Activated naive CD4-positive, alpha-beta T cell treated with anti-CD3 and anti-CD28 coated beads, Interleukin-2, amount 10 ng/mL, durations not matched to agents 7 days and 5 days (primary cell): ENCODE data around the gene CXCL10.
"Not testable (repeated sequence)": the region's sequence is repeated elsewhere in the genome, so short reads cannot be mapped to it uniquely, and the experiment has no call there.

Source experiments
- CTCF ChIA-PET: fragments of 350-600 bp; sonication (Branson Sonifier 250); formaldehyde crosslinking; loops from one replicate; lab custom pipeline; 2021; ENCODE audit warnings: antibody characterized with exemption; lab: Charles Lee
- DNase-seq: peaks from one replicate; pipeline ENCODE4 v3.0.0-alpha.2; 2020
- H3K27ac Mint-ChIP-seq: one replicate; pipeline ENCODE4 v1.8.0; 2021; ENCODE audit warnings: mild to moderate bottlenecking, moderate library complexity, mixed read lengths
- H3K27me3 Mint-ChIP-seq: one replicate; pipeline ENCODE4 v1.8.0; 2021; ENCODE audit warnings: mild to moderate bottlenecking, mixed read lengths
- H3K36me3 Mint-ChIP-seq: one replicate; pipeline ENCODE4 v1.8.0; 2021; ENCODE audit warnings: mixed read lengths
- H3K4me1 Mint-ChIP-seq: one replicate; pipeline ENCODE4 v1.8.0; 2021; ENCODE audit warnings: mixed read lengths
- H3K4me3 Mint-ChIP-seq: one replicate; pipeline ENCODE4 v1.8.0; 2021; ENCODE audit warnings: mild to moderate bottlenecking, moderate library complexity, mixed read lengths
- H3K9me3 Mint-ChIP-seq: one replicate; pipeline ENCODE4 v1.8.0; 2021; ENCODE audit warnings: mixed read lengths

The CXCL10 gene

DNA sequence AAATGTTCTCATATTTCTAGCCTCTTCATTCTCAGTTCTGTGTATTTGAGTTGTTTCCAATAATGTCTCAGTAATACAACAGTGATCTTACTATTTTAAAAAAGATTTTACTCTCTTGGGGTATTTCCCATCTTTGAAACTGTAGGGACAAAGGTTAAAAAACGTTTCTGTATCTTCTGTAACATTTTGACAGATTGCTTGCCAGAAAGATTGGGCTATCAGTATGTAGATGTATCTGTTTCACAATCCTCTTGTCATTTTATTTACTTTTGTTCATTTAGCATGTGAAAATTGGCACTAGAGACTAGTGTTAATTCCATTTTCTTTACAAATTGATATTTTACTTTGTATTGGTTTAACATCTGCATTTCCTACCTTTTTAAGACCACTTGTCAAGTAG lies 9.8 kb downstream of the CXCL10 start:
- no peaks in the 10 kb centered on the region for H3K36me3 Mint-ChIP-seq
- H3K4me1 Mint-ChIP-seq = no peaks in the 10 kb centered on the region
- H3K27me3 Mint-ChIP-seq = peaks cover 12% of the 10 kb centered on the region
- CTCF ChIA-PET = no interaction called here
- no peak overlapping the region for H3K4me3 Mint-ChIP-seq
- no peak overlapping the region for H3K27ac Mint-ChIP-seq
- H3K9me3 Mint-ChIP-seq = no peaks in the 10 kb centered on the region
- no peak for DNase-seq

- Mint-ChIP-seq H3K4me3 (no peak overlapping the region), H3K36me3 (no peaks in the 10 kb centered on the region), H3K27ac (no peak overlapping the region), H3K4me1 (no peaks in the 10 kb centered on the region), H3K27me3 (peaks cover 12% of the 10 kb centered on the region), H3K9me3 (no peaks in the 10 kb centered on the region)
- DNase-seq = no peak
- CTCF ChIA-PET = no interaction called here
Measured at GRCh38 chr4:76012388-76012801, 10.9 kb downstream of the CXCL10 start.

- H3K27ac Mint-ChIP-seq = no peak overlapping the region
- no peak for DNase-seq
Measured at GRCh38 chr4:76011700-76012387, 11.5 kb downstream of the CXCL10 start.

DNA sequence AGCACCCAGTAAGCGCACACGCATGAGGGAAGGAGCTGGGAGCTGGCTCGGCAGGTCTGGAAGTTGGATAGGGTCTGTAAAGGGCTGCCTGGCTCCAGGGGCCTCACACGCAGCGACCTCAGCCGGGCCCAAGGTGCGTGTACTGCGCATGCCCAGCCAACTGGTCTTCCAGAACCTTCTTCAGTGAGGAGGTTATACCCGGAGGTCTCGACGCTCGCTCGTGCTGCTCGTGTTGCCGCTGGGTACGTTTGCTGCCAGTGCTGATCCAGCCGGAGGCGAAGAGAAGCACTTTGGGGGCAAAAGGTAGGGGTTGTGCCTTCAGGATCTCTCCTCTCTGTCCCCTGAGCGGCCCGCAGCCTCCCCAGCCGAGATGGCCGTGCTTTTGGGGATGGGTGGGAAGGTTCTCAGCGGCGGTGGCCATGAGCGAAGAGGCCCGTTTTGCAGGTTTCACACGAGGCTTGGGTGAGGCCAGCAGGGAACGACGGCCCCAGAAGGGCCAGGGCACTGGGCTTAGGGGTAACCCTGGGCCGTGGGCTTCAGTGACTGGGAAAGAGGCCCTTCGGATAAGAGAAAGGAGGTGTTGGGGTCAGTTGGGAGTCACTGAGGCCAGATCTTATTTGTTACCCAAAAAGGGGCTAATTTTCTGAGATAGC lies 12.2 kb downstream of the CXCL10 start:
- Mint-ChIP-seq H3K4me3 (no peak overlapping the region), H3K27ac (no peak overlapping the region), H3K9me3 (no peaks in the 10 kb centered on the region), H3K4me1 (no peaks in the 10 kb centered on the region), H3K27me3 (peaks cover 12% of the 10 kb centered on the region), H3K36me3 (no peaks in the 10 kb centered on the region)
- CTCF ChIA-PET = no interaction called here
- DNase-seq = no peak

More at GRCh38 chr4:76011700-76012387, 11.5 kb downstream of the CXCL10 start:
- H3K36me3 Mint-ChIP-seq = no peaks in the 10 kb centered on the region
- H3K4me3 Mint-ChIP-seq = no peak overlapping the region
- no peaks in the 10 kb centered on the region for H3K4me1 Mint-ChIP-seq
- CTCF ChIA-PET = no interaction called here
- H3K27me3 Mint-ChIP-seq = peaks cover 12% of the 10 kb centered on the region
- H3K9me3 Mint-ChIP-seq = no peaks in the 10 kb centered on the region

DNA sequence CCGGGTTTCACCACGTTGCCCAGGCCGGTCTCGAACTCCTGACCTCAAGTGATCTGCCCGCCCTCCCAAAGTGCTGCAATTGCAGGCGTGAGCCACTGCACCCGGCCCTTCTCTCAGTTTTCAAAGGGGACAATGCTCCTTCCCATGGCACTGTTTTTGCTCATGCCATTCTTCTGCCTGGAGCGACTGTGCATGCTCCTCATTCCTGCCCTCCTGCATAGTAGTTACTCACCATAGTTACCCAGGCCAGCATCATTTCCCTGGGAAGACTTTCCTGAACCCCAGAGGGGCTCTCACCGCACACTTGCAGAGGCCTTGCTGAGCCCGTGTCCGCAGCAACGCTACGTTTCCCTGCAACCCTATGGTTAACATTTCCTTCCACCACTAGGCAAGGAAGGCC lies 12.7 kb downstream of the CXCL10 start:
- no peaks in the 10 kb centered on the region for H3K9me3 Mint-ChIP-seq
- CTCF ChIA-PET = no interaction called here
- no peaks in the 10 kb centered on the region for H3K4me1 Mint-ChIP-seq
- H3K4me3 Mint-ChIP-seq = no peak overlapping the region
- no peaks in the 10 kb centered on the region for H3K36me3 Mint-ChIP-seq
- no peak overlapping the region for H3K27ac Mint-ChIP-seq
- no peak for DNase-seq
- peaks cover 12% of the 10 kb centered on the region for H3K27me3 Mint-ChIP-seq

- CTCF ChIA-PET = no interaction called here
- DNase-seq = no peak
Measured at GRCh38 chr4:76009311-76009710, 14.0 kb downstream of the CXCL10 start.

GRCh38 chr4:76007089-76007862 lies 16.0 kb downstream of the CXCL10 start, which contains the start of gene CXCL9:
Gene CXCL9, minus strand, starts transcription at chr4:76007509. Its CDS starts 60 bp downstream, at chr4:76007449.
- CTCF ChIA-PET = no interaction called here
- H3K4me3 Mint-ChIP-seq = no peak within 1 kb of the TSS

More at GRCh38 chr4:76009311-76009710, 14.0 kb downstream of the CXCL10 start:
- Mint-ChIP-seq H3K27me3 (peaks cover 12% of the 10 kb centered on the region), H3K9me3 (no peaks in the 10 kb centered on the region), H3K4me1 (no peaks in the 10 kb centered on the region), H3K4me3 (no peak overlapping the region), H3K36me3 (no peaks in the 10 kb centered on the region), H3K27ac (no peak overlapping the region)

GRCh38 chr4:76003620-76004019 lies 19.7 kb downstream of the CXCL10 start:
- H3K9me3 Mint-ChIP-seq = no peaks in the 10 kb centered on the region
- H3K4me1 Mint-ChIP-seq = peaks cover 3% of the 10 kb centered on the region
- CTCF ChIA-PET = no interaction called here
- no peaks in the 10 kb centered on the region for H3K27me3 Mint-ChIP-seq
- H3K4me3 Mint-ChIP-seq = no peak overlapping the region
- no peaks in the 10 kb centered on the region for H3K36me3 Mint-ChIP-seq
- H3K27ac Mint-ChIP-seq = no peak overlapping the region
- no peak for DNase-seq

More at GRCh38 chr4:76007089-76007862, 16.0 kb downstream of the CXCL10 start, which contains the start of gene CXCL9:
- Mint-ChIP-seq H3K9me3 (no peaks in the 10 kb centered on the region), H3K27me3 (peaks cover 12% of the 10 kb centered on the region), H3K4me1 (peaks cover 3% of the 10 kb centered on the region), H3K36me3 (no peaks in the 10 kb centered on the region), H3K27ac (no peak within 1 kb of the TSS)
- no peak for DNase-seq

DNA sequence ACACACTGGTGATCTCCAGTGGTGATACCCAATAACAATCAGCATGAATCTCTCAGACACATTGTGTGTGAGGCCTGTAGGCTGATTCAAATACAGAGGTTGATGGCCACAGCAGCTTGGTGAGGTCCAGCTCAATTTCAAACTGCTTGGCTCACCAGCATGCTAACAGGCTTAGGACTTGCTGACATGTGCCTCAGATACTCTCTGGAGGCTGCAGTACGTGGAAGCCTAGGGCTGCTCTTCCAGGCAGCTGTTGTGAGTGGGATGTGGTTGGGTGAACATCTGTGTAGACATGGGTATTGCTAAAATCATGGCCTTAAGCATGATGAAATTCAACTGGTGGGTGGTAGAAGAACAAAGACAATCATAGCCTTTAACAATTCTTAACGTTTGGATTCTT lies 20.3 kb downstream of the CXCL10 start:
- DNase-seq = no peak
- no peak overlapping the region for H3K4me3 Mint-ChIP-seq
- no peaks in the 10 kb centered on the region for H3K27me3 Mint-ChIP-seq
- CTCF ChIA-PET = no interaction called here
- no peaks in the 10 kb centered on the region for H3K36me3 Mint-ChIP-seq
- peaks cover 3% of the 10 kb centered on the region for H3K4me1 Mint-ChIP-seq
- no peak overlapping the region for H3K27ac Mint-ChIP-seq
- H3K9me3 Mint-ChIP-seq = no peaks in the 10 kb centered on the region

- H3K27me3 Mint-ChIP-seq = no peaks in the 10 kb centered on the region
- H3K9me3 Mint-ChIP-seq = no peaks in the 10 kb centered on the region
- no peak overlapping the region for H3K4me3 Mint-ChIP-seq
- no peak overlapping the region for H3K27ac Mint-ChIP-seq
- no peak for DNase-seq
- H3K4me1 Mint-ChIP-seq = peaks cover 3% of the 10 kb centered on the region
- H3K36me3 Mint-ChIP-seq = no peaks in the 10 kb centered on the region
- CTCF ChIA-PET = no interaction called here
Measured at GRCh38 chr4:76002176-76002575, 21.1 kb downstream of the CXCL10 start.

DNA sequence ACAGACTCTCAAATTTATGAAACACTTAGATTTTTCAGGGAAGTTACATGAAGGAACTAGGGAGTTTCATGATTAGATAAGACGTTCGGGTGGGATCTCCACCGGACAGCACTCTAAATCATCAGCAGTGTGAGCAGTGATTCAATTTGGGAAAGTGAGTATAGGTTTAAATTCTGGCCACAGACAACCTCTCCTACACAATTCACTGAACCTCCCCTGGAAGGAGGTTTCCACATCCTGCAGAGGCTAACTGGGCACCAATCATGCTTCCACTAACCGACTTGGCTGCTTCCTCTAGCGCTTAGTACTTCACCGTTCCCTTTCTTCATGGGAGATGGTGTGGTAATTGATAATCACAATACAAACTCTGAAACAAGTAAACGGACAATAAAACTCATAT lies 21.6 kb downstream of the CXCL10 start:
- Mint-ChIP-seq H3K4me3 (no peak overlapping the region), H3K27ac (no peak overlapping the region), H3K36me3 (no peaks in the 10 kb centered on the region), H3K27me3 (no peaks in the 10 kb centered on the region), H3K9me3 (no peaks in the 10 kb centered on the region), H3K4me1 (peaks cover 3% of the 10 kb centered on the region)
- CTCF ChIA-PET = interaction anchor here (0.9 to 1.3 kb wide), 2 partner anchors 35 to 53 kb away, joined by 3 read pairs; no protein-coding TSS in a partner anchor
- DNase-seq = no peak

DNA sequence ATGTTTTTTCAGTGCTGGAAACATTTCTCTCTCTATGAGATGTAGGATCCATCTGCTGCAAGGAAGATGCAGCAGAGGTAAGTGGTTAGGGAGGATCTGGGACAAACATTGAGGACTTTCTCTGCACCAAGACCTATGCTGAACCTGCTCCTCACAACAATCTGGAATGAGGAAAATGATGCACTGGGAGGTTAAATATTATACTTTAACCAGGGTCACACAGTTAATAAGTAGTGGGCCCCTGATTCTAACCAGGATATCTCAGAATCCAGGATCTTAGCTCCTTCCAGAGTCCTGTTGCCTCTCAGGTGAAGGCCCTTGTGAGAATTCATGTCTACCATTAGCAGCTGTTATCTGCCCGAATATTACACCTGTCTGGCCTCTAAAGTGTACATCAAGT lies 23.0 kb downstream of the CXCL10 start:
- no peak overlapping the region for H3K27ac Mint-ChIP-seq
- H3K36me3 Mint-ChIP-seq = no peaks in the 10 kb centered on the region
- no peaks in the 10 kb centered on the region for H3K9me3 Mint-ChIP-seq
- peaks cover 3% of the 10 kb centered on the region for H3K4me1 Mint-ChIP-seq
- no peak overlapping the region for H3K4me3 Mint-ChIP-seq
- H3K27me3 Mint-ChIP-seq = no peaks in the 10 kb centered on the region
- CTCF ChIA-PET = interaction anchor here (0.7 to 1.3 kb wide), 7 partner anchors 15 to 494 kb away, joined by 3 to 4 read pairs (median 3); no protein-coding TSS in a partner anchor
- DNase-seq = no peak

DNA sequence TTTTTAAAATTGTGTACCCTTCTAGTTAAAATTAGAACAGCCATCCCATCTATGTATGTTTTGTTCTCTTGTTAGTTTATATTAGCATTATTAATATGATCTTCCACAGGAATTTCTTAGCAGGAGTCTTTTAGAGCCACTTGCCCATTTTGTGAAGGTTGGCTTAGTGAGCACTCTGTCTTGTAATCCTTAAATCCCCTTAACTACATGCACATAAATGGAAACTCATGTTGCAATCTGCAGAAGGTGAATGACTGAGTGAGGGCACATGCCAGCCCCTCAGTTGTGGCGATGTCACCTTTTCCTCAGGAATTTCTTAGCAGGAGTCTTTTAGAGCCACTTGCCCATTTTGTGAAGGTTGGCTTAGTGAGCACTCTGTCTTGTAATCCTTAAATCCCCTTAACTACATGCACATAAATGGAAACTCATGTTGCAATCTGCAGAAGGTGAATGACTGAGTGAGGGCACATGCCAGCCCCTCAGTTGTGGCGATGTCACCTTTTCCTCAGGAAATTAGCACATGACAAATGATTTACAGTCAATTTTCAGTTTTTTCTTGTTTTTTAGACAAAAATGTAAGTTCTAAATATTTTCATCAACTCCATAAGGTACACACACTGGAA lies 24.7 kb downstream of the CXCL10 start:
- H3K27ac Mint-ChIP-seq = not testable (repeated sequence)

GRCh38 chr4:75997946-75998345 lies 25.4 kb downstream of the CXCL10 start:
- Mint-ChIP-seq H3K4me1 (peaks cover 3% of the 10 kb centered on the region), H3K4me3 (no peak overlapping the region), H3K27me3 (no peaks in the 10 kb centered on the region), H3K27ac (no peak overlapping the region), H3K9me3 (no peaks in the 10 kb centered on the region), H3K36me3 (no peaks in the 10 kb centered on the region)
- DNase-seq = no peak
- CTCF ChIA-PET = interaction anchor here (0.9 to 4.6 kb wide), 6 partner anchors 18 to 379 kb away, joined by 3 to 50 read pairs (median 27); no protein-coding TSS in a partner anchor

More for the DNA sequence above, 24.7 kb downstream of the CXCL10 start:
- not testable (repeated sequence) for H3K27me3 Mint-ChIP-seq, DNase-seq, H3K9me3 Mint-ChIP-seq, H3K4me3 Mint-ChIP-seq, H3K36me3 Mint-ChIP-seq, H3K4me1 Mint-ChIP-seq
- CTCF ChIA-PET = interaction anchor here (1.0 to 4.6 kb wide), 2 partner anchors 88 to 379 kb away, joined by 4 to 37 read pairs; no protein-coding TSS in a partner anchor
